ES-I3 (cell line): ENCODE results near the gene SLC7A10.

Experiments used
- H3K36me3 ChIP-seq: 2 replicates; pipeline ENCODE4 v1.6.1; 2013; ENCODE audit warnings: mild to moderate bottlenecking, low read length, control low read depth, moderate library complexity; ENCODE audit not compliant: insufficient read depth
- H3K4me1 ChIP-seq: 2 replicates; pipeline ENCODE4 v1.6.1; 2013; ENCODE audit warnings: mild to moderate bottlenecking, control low read depth, low read length; ENCODE audit not compliant: insufficient read depth
- H3K9ac ChIP-seq: 2 replicates; pipeline ENCODE4 v1.6.1; 2013; ENCODE audit warnings: low read depth, mild to moderate bottlenecking, low read length, moderate library complexity
- H3K9me3 ChIP-seq: 2 replicates; pipeline ENCODE4 v1.6.1; 2013; ENCODE audit warnings: mild to moderate bottlenecking, low read length, moderate library complexity; ENCODE audit not compliant: control insufficient read depth, insufficient read depth

The SLC7A10 gene

GRCh38 chr19:33225458-33225926 is at the start of gene SLC7A10:
Gene SLC7A10, minus strand, starts transcription at chr19:33225850. Its CDS starts 147 bp downstream, at chr19:33225703.
- H3K9ac ChIP-seq, result peak within 1 kb of the TSS; percentile 61; the same call in 1 of the 2 replicates
- H3K9me3 ChIP-seq, result peaks cover 11% of the 10 kb centered on the region
- no peaks in the 10 kb centered on the region for H3K4me1 ChIP-seq
- no peaks in the 10 kb centered on the region for H3K36me3 ChIP-seq

DNA sequence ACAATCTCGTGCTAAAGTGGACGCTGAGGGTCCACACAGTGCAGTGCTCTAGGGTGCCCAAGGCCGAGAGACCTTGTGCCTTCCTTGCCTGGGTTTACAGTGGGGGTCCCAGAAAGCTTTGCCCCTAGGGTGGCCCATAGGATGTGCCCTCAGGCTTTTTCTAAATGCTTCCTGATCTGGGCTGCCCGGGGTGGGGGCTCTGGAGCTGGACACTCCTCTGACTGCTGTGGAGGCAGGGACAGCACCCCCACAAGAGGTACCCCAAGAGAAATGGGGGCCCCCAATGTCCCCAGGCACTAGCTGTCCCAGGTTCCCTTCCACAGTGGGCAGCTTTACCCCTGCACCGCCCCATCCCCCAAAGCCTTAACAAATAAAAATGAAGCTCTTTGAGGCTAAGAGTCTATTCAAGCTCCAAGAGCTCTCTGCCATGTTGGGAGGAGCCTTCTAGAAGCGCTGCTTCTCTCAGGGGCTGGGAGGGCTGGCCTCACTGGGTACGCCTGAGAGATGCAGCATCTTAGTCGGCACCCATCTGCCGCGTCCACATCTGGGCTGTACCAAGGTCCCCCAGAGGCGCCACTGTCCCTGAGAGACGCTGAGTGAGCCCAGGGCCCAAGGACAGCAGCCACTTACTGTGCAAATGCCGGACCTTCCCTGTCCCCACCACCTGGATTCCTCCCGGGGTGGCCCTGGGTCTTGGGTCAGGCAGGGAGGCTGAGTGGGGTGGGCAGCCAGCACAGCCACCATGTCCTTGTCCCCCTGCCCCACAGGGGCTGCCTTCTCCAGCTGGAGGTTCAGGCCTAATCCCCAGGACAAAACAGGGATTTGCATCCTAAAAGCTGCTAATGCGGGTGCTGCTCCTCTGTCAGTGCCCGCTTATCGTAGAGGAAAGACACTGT is 49.3 kb upstream of the SLC7A10 start:
- no peaks in the 10 kb centered on the region for H3K36me3 ChIP-seq
- peaks cover 7% of the 10 kb centered on the region; the same call in 1 of the 2 replicates for H3K4me1 ChIP-seq
- no peak overlapping the region for H3K9ac ChIP-seq
- no peaks in the 10 kb centered on the region for H3K9me3 ChIP-seq

GRCh38 chr19:33273881-33274662 is 48.4 kb upstream of the SLC7A10 start:
- no peaks in the 10 kb centered on the region for H3K9me3 ChIP-seq
- peaks cover 7% of the 10 kb centered on the region; the same call in 1 of the 2 replicates for H3K4me1 ChIP-seq
- no peaks in the 10 kb centered on the region for H3K36me3 ChIP-seq
- H3K9ac ChIP-seq, result no peak overlapping the region

- Histone ChIP-seq H3K9ac (no peak overlapping the region), H3K4me1 (peaks cover 7% of the 10 kb centered on the region; the same call in 1 of the 2 replicates), H3K9me3 (no peaks in the 10 kb centered on the region)
These were observed 47.6 kb upstream of the SLC7A10 start for GRCh38 chr19:33273065-33273736.

GRCh38 chr19:33271246-33272021 is 45.8 kb upstream of the SLC7A10 start:
- no peak overlapping the region for H3K9ac ChIP-seq
- peaks cover 7% of the 10 kb centered on the region; the same call in 1 of the 2 replicates for H3K4me1 ChIP-seq
- no peaks in the 10 kb centered on the region for H3K36me3 ChIP-seq
- no peaks in the 10 kb centered on the region for H3K9me3 ChIP-seq

More at GRCh38 chr19:33273065-33273736, 47.6 kb upstream of the SLC7A10 start:
- no peaks in the 10 kb centered on the region for H3K36me3 ChIP-seq

DNA sequence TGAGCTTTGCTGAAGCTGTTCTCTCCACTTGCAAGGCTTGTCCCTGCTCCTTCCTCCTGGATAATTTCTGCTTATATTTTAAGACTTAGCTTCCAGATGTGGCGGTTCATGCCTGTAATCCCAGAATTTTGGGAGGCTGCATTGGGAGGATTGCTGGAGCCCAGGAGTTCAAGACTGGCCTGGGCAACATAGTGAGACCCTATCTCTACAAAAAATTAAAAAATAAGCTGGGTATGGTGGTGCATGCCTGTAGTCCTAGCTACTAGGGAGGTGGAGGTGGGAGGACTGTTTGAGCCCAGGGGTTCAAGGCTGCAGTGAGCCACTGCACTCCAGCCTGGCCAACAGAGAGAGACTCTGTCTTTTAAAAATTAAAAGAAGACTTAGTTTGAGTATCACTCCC is 45.1 kb upstream of the SLC7A10 start:
- Histone ChIP-seq H3K36me3 (no peaks in the 10 kb centered on the region), H3K9me3 (no peaks in the 10 kb centered on the region), H3K4me1 (peaks cover 7% of the 10 kb centered on the region; the same call in 1 of the 2 replicates), H3K9ac (no peak overlapping the region)

GRCh38 chr19:33269016-33269415 is 43.4 kb upstream of the SLC7A10 start:
- Histone ChIP-seq H3K9ac (no peak overlapping the region), H3K9me3 (no peaks in the 10 kb centered on the region), H3K4me1 (peaks cover under 1% of the 10 kb centered on the region; the same call in 1 of the 2 replicates)

DNA sequence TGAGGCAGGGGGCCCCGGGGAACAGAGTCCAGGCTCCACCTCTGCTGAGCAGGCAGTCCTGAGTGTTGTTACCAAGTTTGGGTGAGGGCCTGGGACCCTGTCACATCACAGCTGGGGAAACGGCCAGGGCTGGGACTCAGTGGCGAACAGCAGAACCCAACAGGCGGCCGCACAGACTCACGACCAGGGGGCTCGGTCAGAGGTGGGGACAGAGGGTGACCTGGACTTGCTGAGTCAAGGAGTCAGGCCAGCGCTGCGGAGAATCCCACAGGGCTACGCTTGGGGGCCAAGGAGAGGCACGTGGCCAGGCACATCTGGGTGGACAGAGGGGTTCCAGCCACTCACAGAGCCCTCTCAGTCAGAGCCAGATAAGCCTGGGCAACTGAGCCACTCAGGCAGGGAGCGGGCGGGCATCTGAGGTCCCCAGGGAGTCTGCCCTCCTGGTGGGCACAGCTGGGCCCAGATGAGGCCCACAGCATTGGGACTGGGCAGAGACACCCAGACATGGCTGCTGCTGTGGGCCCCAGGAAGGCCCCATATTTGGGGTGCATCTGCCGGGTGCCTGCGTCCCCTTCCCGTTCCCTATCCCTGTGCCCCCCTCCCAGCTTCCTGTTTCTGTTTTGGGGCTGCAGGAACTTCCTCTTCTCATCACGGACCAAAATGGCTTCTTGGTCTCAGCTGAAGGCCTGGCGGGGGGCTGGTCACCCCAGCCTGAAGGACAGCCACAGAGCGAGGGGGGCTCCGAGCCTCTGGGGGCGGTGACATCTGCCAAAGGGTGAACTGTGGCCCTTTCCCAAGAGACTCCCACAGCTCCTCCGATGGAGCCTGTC is 42.7 kb upstream of the SLC7A10 start:
- no peaks in the 10 kb centered on the region for H3K36me3 ChIP-seq
- no peaks in the 10 kb centered on the region for H3K9me3 ChIP-seq
- no peak overlapping the region for H3K9ac ChIP-seq
- H3K4me1 ChIP-seq, result no peaks in the 10 kb centered on the region

More at GRCh38 chr19:33269016-33269415, 43.4 kb upstream of the SLC7A10 start:
- H3K36me3 ChIP-seq, result no peaks in the 10 kb centered on the region

GRCh38 chr19:33267706-33268105 is 42.1 kb upstream of the SLC7A10 start:
- Histone ChIP-seq H3K9ac (no peak overlapping the region), H3K36me3 (no peaks in the 10 kb centered on the region), H3K4me1 (no peaks in the 10 kb centered on the region), H3K9me3 (no peaks in the 10 kb centered on the region)

GRCh38 chr19:33266974-33267484 is 41.4 kb upstream of the SLC7A10 start:
- Histone ChIP-seq H3K4me1 (no peaks in the 10 kb centered on the region), H3K9me3 (no peaks in the 10 kb centered on the region), H3K9ac (no peak overlapping the region), H3K36me3 (no peaks in the 10 kb centered on the region)

- H3K4me1 ChIP-seq, result no peaks in the 10 kb centered on the region; the same call in 1 of the 2 replicates
- H3K9me3 ChIP-seq, result no peaks in the 10 kb centered on the region
- H3K36me3 ChIP-seq, result no peaks in the 10 kb centered on the region
- H3K9ac ChIP-seq, result no peak overlapping the region
These were observed 39.3 kb upstream of the SLC7A10 start for GRCh38 chr19:33264881-33265445.

DNA sequence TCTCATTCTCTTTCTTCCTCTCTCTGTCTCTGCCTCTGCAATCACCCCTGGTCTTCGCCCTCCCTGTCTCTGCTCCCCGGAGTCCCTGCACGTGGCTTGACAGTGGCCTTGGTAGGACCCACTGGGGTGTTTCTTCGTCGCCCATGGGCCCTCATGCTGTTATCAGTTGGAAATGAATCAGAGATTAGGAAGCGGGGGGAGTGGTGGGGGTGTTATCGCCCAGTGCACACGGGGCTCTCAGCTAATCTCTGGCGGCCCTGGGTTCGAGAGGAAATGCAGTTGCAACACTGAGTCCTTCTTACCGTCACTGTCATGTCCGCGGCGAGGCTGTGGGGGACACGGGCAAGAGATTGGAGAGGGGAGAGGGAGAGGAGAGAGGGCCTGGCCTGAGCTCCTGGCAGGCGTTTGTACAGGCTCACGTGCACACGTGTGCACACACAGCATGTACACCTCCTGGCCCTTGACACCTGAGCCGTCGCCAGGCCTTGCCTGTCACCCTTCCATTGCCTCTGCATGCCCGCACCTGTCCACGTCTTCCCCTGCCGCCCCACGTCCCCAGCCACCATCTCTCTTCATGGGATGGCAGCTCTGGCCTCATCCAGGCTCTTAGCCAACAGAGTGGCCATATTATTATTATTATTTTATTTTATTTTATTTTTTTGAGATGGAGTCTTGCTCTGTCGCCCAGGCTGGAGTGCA is 37.8 kb upstream of the SLC7A10 start:
- no peaks in the 10 kb centered on the region for H3K9me3 ChIP-seq
- no peaks in the 10 kb centered on the region; the same call in 1 of the 2 replicates for H3K4me1 ChIP-seq
- no peaks in the 10 kb centered on the region for H3K36me3 ChIP-seq
- no peak overlapping the region for H3K9ac ChIP-seq
